Activated effector memory CD4-positive, alpha-beta T cell treated with anti-CD3 and anti-CD28 coated beads, Interleukin-2, amount 50 U/mL, for 16 hours (primary cell): ENCODE measurements around the gene RALGAPA2.

Experiments used
- DNase-seq: peaks from one replicate; pipeline ENCODE4 v3.0.0-alpha.2; 2020

Gene RALGAPA2

GRCh38 chr20:20527661-20528060 is 184.8 kb downstream of the RALGAPA2 start:
- DNase-seq: no peak

- DNase-seq: no peak
These were observed 186.7 kb downstream of the RALGAPA2 start for GRCh38 chr20:20525756-20526155.

GRCh38 chr20:20525214-20525613 is 187.2 kb downstream of the RALGAPA2 start:
- DNase-seq: no peak

- no peak for DNase-seq
These were observed 187.7 kb downstream of the RALGAPA2 start for GRCh38 chr20:20524756-20525155.

GRCh38 chr20:20521736-20522135 is 190.7 kb downstream of the RALGAPA2 start:
- DNase-seq: no peak

- DNase-seq: no peak
These were observed 191.7 kb downstream of the RALGAPA2 start for GRCh38 chr20:20520776-20521175.

GRCh38 chr20:20519269-20519668 is 193.2 kb downstream of the RALGAPA2 start:
- DNase-seq: no peak

- no peak for DNase-seq
These were observed 194.2 kb downstream of the RALGAPA2 start for GRCh38 chr20:20518263-20518662.

- DNase-seq: no peak
These were observed 195.1 kb downstream of the RALGAPA2 start for GRCh38 chr20:20517296-20517695.

GRCh38 chr20:20513720-20514119 is 198.7 kb downstream of the RALGAPA2 start:
- DNase-seq: no peak

GRCh38 chr20:20505554-20505953 is 206.9 kb downstream of the RALGAPA2 start:
- DNase-seq: no peak

GRCh38 chr20:20503777-20504530 is 208.5 kb downstream of the RALGAPA2 start:
- no peak for DNase-seq

GRCh38 chr20:20501128-20501527 is 211.3 kb downstream of the RALGAPA2 start:
- DNase-seq: no peak

GRCh38 chr20:20500312-20500711 is 212.1 kb downstream of the RALGAPA2 start:
- no peak for DNase-seq

- no peak for DNase-seq
These were observed 213.0 kb downstream of the RALGAPA2 start for GRCh38 chr20:20499439-20499838.

GRCh38 chr20:20498076-20498861 is 214.2 kb downstream of the RALGAPA2 start:
- no peak for DNase-seq

- no peak for DNase-seq
These were observed 215.0 kb downstream of the RALGAPA2 start for GRCh38 chr20:20497242-20497978.

GRCh38 chr20:20495729-20496503 is 216.5 kb downstream of the RALGAPA2 start:
- DNase-seq: no peak

- DNase-seq: no peak
These were observed 218.7 kb downstream of the RALGAPA2 start for GRCh38 chr20:20493701-20494100.

- no peak for DNase-seq
These were observed 219.7 kb downstream of the RALGAPA2 start for GRCh38 chr20:20492521-20493332.

- no peak for DNase-seq
These were observed 220.6 kb downstream of the RALGAPA2 start for GRCh38 chr20:20491784-20492264.
